ENCODE measurements around the gene FAM184B.
"Not testable (repeated sequence)": the region's sequence is repeated elsewhere in the genome, so short reads cannot be mapped to it uniquely, and the experiment has no call there.

Gene FAM184B

DNA sequence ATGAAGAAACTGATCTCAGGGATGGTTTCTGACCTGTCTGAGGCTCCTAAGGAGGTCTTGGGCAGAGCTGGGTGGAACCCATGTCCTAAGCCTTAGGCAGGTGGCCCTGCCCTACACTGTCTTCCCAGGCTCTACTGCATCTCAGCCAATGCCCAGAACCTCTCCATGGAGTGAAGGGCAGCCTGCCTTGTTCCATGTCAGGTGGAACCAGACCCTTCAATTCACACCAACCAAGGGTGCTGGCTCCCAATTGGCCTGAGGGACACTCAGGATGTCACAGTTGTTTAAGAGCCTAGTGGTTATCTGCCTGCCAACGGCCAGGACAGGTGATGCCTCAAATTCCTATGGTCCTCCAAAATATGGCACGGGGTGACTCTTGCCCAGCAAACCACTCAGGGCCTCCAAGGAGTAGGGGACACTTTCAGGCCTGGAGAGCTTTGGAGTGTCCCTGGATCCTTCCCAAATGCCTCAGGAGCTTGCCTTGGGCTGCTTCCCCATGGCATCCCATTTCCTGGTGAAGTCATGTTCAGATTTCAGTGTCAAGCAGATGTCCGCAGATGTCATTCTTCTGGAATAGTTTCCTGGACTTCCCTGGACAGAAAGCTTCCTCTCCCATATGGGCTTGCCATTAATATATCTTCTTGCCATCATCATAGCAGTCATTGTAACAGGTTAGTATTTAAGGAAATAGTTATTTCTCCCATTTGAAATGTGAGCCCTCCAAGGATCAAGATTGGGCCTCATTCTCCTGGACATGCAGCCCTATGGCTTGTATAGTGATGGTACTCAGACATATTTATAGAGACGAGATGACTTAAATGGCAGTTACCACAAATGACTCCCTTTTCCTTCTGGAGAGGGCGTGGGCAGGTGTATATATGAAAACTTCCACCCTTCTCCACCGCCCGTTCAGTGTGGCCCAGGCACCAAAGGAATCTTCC is 99.9 kb downstream of the FAM184B start:
- DNase-seq (ENCODE audit: low spot score) = no peak

DNA sequence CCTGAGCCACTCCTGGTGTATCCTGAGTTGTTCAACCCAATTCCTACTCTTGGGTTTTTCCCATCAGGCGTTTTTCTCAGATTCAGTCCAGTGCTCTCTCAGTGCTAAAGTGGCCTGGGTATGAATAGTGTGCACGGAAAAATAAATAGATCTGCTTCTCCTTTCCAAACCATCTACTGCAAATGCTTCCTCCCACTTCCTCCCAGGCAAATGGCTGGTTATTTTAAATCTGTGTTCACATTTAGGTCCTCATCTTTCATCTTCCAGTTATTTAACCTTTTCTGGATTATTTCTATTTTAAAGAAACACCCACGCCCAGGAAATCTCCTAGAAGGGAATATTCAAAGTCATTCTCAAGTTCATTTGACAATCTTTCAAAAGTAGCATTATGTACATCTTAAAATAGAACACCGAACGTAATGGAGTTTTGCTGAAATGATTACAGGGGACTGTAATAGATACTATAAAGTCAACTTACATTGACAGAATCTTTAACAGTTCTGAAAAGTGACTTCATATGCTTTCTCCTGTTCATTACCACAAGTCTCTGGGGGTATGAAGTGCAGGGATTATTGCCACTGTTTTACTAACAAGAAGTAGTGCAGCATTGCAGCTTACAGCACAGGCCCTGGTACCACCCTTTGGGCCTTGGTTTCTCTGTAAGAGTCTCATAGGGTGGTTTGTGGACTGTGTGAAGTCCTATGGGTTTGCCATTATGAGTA is 100.7 kb downstream of the FAM184B start:
- DNase-seq (ENCODE audit: low spot score) = no peak

GRCh38 chr4:17670423-17670822 is 111.0 kb downstream of the FAM184B start:
- no peak for DNase-seq (ENCODE audit: low spot score)

DNA sequence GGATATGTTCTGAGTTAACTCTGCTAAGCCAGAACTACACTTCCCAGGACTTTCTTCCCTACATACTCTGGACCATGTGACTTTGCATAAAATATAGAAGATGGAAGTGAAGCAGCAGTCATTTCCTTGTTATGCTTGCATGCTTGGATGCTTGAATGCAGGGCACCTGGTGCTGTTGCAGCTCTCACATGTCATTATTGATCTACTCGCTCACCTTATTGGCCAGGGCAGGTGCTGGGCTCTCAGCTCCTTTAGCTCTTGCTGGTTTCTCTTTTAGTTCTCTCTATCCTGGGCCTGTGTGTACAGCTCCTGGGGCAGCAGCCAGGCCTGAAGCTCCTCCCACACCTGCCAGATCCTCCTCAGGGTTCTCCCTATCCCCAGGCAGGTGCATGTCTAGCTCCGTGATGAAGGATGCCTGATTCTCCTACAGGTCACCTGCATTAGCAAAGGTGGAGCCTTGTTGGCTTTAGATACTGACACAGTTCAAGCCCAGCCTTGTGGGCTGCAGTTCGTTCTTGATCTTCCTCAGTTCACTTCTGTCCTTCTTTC is 113.7 kb downstream of the FAM184B start:
- DNase-seq (ENCODE audit: low spot score) = no peak

GRCh38 chr4:17667253-17667652 is 114.2 kb downstream of the FAM184B start:
- DNase-seq (ENCODE audit: low spot score) = no peak

- DNase-seq (ENCODE audit: low spot score) = no peak
These were observed 115.6 kb downstream of the FAM184B start for GRCh38 chr4:17665852-17666251.

DNA sequence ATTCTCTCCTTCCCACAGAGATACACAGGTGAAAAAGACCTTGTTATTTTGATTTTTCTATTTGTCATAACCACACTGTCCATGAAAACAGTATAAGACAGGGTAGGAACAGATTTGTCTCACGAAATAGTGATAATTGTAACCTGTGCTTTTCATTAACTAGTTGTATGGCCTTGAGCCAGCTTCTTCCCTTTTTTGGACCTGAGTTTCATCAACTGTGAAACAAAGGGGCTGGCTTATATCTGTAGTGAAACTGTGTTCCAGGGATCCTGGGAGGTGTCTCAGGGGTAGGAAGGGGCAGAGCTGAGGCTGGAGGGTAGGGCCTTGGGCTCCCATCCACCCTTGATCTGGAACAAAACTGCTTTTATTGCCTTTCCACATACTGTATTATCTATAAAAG is 116.1 kb downstream of the FAM184B start:
- no peak for DNase-seq (ENCODE audit: low spot score)

GRCh38 chr4:17664755-17665154 is 116.7 kb downstream of the FAM184B start:
- no peak for DNase-seq (ENCODE audit: low spot score)

- DNase-seq (ENCODE audit: low spot score) = no peak
These were observed 118.7 kb downstream of the FAM184B start for GRCh38 chr4:17662694-17663093.

DNA sequence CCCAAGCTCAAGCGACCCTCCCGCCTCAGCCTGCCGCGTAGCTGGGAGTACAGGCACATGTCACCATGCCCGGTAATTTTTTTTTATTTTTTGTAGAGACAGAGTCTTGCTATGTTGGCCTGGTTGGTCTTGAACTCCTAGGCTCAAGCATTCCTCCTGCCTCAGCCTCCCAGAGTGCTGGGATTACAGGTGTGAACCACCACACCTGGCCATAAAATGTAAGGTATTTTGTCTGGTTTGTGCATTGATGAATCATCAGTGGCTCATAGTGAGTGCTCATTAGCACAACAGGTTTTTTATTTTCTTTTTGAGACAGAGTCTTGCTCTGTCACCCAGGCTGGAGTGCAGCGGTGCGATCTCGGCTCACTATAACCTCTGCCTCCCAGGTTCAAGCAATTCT is 122.2 kb downstream of the FAM184B start:
- not testable (repeated sequence) for DNase-seq (ENCODE audit: low spot score)

DNA sequence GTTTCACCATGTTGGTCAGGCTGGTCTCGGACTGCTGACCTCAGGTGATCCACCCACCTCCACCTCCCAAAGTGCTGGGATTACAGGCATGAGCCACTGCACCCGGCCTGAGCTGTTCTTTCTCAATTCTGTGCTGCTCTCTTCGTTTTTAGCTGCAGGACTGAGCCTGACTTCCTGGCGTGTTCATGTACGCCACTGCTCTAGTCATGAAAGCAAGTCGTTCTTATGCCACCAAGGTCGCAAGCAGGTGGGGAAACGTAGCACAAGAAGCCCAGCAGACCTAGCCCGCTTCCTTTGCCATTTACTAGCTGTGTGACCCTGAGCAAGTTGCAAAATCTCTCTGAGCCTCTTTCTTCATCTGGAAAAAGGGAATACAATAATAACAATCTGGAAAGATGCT is 123.6 kb downstream of the FAM184B start:
- no peak for DNase-seq (ENCODE audit: low spot score)

GRCh38 chr4:17657090-17657489 is 124.3 kb downstream of the FAM184B start:
- DNase-seq (ENCODE audit: low spot score) = no peak

DNA sequence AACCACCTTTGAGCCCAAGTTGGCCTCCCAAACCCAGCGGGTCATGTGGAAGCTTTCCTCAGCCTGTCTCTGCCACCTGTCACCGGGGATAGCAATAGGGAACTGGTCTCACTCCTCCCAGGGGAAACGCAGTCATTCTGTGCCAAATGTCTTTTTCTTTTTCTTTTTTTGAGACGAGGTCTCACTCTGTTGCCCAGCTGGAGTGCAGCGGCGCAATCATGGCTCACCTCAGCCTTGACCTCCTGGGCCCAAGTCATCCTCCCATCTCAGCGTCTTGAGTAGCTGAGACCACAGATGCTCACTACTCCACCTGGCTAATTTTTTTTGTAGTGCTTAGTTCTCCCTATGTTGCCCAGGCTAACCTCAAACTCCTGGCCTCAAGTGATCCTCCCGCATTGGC is 126.7 kb downstream of the FAM184B start:
- DNase-seq (ENCODE audit: low spot score) = no peak

DNA sequence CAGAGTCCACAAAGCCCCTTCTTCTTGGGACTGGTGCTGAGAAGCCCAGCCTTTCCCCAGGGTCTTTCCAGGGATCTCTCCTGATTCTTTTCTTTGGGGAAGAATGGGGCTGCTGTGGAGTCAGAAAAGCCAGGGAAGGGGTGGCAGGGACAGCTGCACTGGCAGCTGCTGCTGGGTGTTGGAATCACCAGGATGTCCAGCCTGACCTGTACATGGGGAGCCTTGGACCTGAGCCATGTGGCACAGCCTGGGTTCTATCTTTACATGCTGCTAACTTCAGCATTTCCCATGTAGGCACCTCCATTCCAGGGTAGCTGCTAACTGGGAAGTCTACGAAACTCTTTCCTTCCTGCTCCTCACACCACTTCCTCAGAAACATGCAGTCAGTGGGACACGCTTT is 131.0 kb downstream of the FAM184B start:
- no peak for DNase-seq (ENCODE audit: low spot score)

DNA sequence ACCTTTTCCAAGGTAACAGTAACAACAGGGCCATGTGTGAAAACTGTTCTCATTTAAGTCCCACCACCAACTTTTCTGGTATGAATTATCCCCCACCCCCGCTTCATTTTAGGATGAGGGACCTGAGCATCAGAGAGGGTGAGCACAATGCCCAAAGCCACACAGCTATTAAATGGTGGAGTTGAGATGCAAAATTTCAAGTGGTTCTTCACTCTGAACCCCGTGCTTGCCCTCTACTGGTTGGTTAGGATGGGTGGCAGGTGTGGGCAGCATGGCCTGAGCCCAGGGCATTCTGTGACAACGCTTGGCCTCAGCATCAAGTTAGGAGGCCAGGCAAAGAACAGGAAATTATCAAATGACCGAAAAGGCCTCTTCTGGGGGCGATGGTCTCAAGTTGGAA is 133.5 kb downstream of the FAM184B start:
- no peak for DNase-seq (ENCODE audit: low spot score)

DNA sequence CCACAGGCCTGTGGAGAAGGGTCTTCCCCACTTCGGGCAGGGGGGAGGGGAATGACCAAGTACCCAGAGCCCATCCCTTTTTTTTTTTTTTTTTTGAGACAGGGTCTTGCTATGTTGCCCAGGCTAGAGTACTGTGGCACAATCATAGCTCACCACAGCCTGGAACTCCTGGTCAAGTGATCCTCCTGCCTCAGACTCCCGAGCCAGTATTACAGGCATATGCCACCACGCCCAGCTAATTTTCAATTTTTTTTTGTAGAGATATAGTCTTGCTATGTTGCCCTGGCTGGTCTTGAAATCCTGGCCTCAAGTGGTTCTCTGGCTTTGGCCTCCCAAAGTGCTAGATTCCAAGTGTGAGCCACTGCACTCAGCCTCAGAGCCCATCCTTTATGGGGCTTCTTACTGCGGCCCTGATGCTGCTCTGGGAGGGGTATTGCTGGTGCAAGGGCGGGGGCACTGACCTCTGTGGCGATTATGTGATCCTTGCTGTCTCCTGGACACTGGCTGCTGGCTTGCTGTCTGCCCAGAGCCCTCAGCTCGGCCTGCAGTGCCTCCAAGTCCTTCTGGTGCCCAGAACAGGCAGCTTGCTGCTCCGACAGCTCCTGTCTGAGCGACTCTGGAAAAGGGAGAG is 134.1 kb downstream of the FAM184B start:
- DNase-seq (ENCODE audit: low spot score) = no peak

- DNase-seq (ENCODE audit: low spot score) = no peak
These were observed 134.7 kb downstream of the FAM184B start for GRCh38 chr4:17646693-17647092.

- no peak for DNase-seq (ENCODE audit: low spot score)
These were observed 139.0 kb downstream of the FAM184B start for GRCh38 chr4:17642398-17642783.

GRCh38 chr4:17639136-17639535 is 142.3 kb downstream of the FAM184B start:
- no peak for DNase-seq (ENCODE audit: low spot score)

DNA sequence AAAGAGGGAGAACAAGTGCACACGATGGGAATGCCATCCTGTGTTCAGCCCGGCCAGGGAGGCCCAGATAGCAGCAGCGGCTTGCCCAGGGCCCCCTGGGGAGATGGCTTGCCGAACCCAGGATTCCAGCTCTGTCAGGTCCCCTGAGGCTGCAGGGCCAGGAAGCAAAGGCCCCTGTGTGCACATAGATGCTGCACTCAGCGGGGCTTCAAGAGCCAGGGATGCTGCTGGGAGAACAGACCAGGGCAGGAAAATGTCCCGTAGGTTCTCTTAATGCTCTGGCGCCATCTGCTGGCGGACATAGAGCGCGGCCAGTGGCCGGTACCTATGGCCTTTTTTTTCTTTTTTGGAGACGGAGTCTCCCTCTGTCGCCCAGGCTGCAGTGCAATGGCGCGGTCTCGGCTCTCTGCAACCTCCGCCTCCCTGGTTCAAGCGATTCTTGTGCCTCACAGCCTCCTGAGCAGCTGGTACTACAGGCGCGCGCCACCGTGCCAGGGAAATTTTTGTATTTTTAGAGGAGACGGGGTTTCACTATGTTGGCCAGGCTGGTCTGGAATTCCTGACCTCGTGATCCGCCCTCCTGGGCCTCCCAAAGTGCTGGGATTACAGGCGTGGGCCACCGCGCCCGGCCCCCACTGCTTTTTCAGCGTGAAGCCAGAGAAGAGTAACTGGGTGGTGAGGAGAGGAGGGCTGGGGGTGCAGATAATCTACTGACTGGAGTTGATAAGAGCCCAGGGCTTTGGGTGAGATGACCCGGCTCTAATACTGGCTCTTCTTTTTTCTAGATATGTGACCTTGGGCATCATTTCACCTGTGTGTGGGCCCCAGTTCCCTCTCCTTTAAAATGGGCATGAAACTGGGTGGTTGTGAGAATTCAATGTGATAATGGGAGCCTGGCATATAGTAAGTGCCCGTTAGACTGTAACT is 144.5 kb downstream of the FAM184B start:
- peak; percentile 89 for DNase-seq (ENCODE audit: low spot score)

DNA sequence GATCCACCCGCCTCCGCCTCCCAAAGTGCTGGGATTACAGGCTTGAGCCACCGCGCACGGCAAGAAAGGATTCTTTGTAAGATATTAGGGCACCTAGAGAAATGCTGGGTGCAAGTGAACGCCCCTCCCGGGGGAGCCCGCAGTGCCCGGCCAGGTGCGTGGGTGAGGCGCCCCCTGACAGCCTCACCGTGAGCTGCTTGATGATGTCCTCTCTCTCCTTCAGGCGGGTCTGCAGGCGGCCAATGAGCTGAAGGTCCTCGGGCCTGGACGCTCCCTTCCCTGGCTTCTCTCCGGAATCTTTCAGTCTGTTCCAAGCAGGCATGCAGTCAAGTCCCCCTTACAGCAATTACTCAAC is 145.1 kb downstream of the FAM184B start:
- DNase-seq (ENCODE audit: low spot score) = no peak

GRCh38 chr4:17635056-17635455 is 146.4 kb downstream of the FAM184B start:
- no peak for DNase-seq (ENCODE audit: low spot score)

Data from D341Med (cell line).